ENCODE data around the gene PRDM16. TPM values are rescaled to one million over a fixed set of nuclear protein-coding genes. Genes with fewer than 3 reads are reported as not detected.

The PRDM16 gene
- total and polyA plus RNA-seq, 2 of the 13 experiments (the other 11 are each of a cell fraction or from before 2014, with no cell fraction given), result 0.15 to 0.81 TPM

GRCh38 chr1:3454811-3455618 lies 386.0 kb downstream of the PRDM16 start (continued):
- TF ChIP-seq LBX2 (CRISPR knock-in tag; IDR thresholded peaks at IDR 0.05; ENCODE audit: borderline replicate concordance) (no peak), ZNF512 (CRISPR knock-in tag; IDR thresholded peaks at IDR 0.05) (no peak), ZNF441 (CRISPR knock-in tag; IDR thresholded peaks at IDR 0.05; ENCODE audit: borderline replicate concordance) (peak; percentile 97), MBD4 (IDR thresholded peaks at IDR 0.05; ENCODE audit: borderline replicate concordance, low read length) (no peak), ETV5 (CRISPR knock-in tag; IDR thresholded peaks at IDR 0.05; ENCODE audit: borderline replicate concordance) (peak; percentile 96), DZIP1 (CRISPR knock-in tag; IDR thresholded peaks at IDR 0.05) (no peak), NCOA2 (CRISPR knock-in tag; IDR thresholded peaks at IDR 0.05) (peak; percentile 50), CTCF (CRISPR knock-in tag; IDR thresholded peaks at IDR 0.05) (no peak; the same call in 1 of the 2 replicates), BCL6 (CRISPR knock-in tag; IDR thresholded peaks at IDR 0.05) (peak; percentile 64), TARDBP (CRISPR knock-in tag; IDR thresholded peaks at IDR 0.05) (peak; percentile 72), ZNF484 (CRISPR knock-in tag; IDR thresholded peaks at IDR 0.05; ENCODE audit: borderline replicate concordance, low read depth) (no peak), ZNF879 (CRISPR knock-in tag; IDR thresholded peaks at IDR 0.05) (no peak), GFI1 (CRISPR knock-in tag; IDR thresholded peaks at IDR 0.05; ENCODE audit: borderline replicate concordance) (0 out of 2 replicates have a peak, but pooled peaks have one; percentile 14), ZNF331 (CRISPR knock-in tag; IDR thresholded peaks at IDR 0.05) (no peak), SMC3 (IDR thresholded peaks at IDR 0.05; ENCODE audit: low read length) (no peak), YEATS2 (CRISPR knock-in tag; IDR thresholded peaks at IDR 0.05; ENCODE audit: borderline replicate concordance) (no peak), CREBL2 (CRISPR knock-in tag; IDR thresholded peaks at IDR 0.05; ENCODE audit: borderline replicate concordance) (no peak), RBM22 (optimal IDR thresholded peaks at IDR 0.05; ENCODE audit: low read length) (peak; percentile 42), ERF (CRISPR knock-in tag; IDR thresholded peaks at IDR 0.05) (0 out of 2 replicates have a peak, but pooled peaks have one; percentile 37), MAFG (CRISPR knock-in tag; IDR thresholded peaks at IDR 0.05) (no peak), ZBTB25 (CRISPR knock-in tag; IDR thresholded peaks at IDR 0.05) (0 out of 2 replicates have a peak, but pooled peaks have one; percentile 20), ARHGAP35 (CRISPR knock-in tag; IDR thresholded peaks at IDR 0.05; ENCODE audit: borderline replicate concordance) (no peak)
